ENCODE data around the gene TKT.

- TF ChIP-seq, protein P1, sequence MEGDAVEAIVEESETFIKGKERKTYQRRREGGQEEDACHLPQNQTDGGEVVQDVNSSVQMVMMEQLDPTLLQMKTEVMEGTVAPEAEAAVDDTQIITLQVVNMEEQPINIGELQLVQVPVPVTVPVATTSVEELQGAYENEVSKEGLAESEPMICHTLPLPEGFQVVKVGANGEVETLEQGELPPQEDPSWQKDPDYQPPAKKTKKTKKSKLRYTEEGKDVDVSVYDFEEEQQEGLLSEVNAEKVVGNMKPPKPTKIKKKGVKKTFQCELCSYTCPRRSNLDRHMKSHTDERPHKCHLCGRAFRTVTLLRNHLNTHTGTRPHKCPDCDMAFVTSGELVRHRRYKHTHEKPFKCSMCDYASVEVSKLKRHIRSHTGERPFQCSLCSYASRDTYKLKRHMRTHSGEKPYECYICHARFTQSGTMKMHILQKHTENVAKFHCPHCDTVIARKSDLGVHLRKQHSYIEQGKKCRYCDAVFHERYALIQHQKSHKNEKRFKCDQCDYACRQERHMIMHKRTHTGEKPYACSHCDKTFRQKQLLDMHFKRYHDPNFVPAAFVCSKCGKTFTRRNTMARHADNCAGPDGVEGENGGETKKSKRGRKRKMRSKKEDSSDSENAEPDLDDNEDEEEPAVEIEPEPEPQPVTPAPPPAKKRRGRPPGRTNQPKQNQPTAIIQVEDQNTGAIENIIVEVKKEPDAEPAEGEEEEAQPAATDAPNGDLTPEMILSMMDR (IDR thresholded peaks at IDR 0.05; ENCODE audit: low read depth, low read length) = no peak
- no peak for TF ChIP-seq EZH2phosphoT487 (IDR thresholded peaks at IDR 0.05; ENCODE audit: low read depth)
Observed at GRCh38 chr3:53254509-53255422, 1.1 kb downstream of the TKT start.

Data from OCI-LY3 (cell line).